ENCODE measurements around the gene SPRR2F. TPM values are rescaled to one million over a fixed set of nuclear protein-coding genes. Genes with fewer than 3 reads are reported as not detected.

SPRR2F gene
- total RNA-seq: not detected in 2 replicates

- DNase-seq (ENCODE audit: low read depth): no peak
- H3K4me3 ChIP-seq (ENCODE audit: low read depth, low read length): no peak within 1 kb of the TSS
- TF ChIP-seq CTCF (IDR thresholded peaks at IDR 0.05; ENCODE audit: insufficient read depth, low read depth, low read length): no peak
Measured at GRCh38 chr1:153113416-153113815, at the start of gene SPRR2F. TSS of gene SPRR2F (minus strand) at chr1:153113516. CDS start at chr1:153112733, 783 bp downstream.

GRCh38 chr1:153155541-153155940 lies 42.2 kb upstream of the SPRR2F start:
- DNase-seq (ENCODE audit: low read depth): no peak
- TF ChIP-seq CTCF (IDR thresholded peaks at IDR 0.05; ENCODE audit: insufficient read depth, low read depth, low read length): no peak
- no peak overlapping the region for H3K4me3 ChIP-seq (ENCODE audit: low read depth, low read length)

- no peak overlapping the region for H3K4me3 ChIP-seq (ENCODE audit: low read depth, low read length)
- no peak for TF ChIP-seq CTCF (IDR thresholded peaks at IDR 0.05; ENCODE audit: insufficient read depth, low read depth, low read length)
- DNase-seq (ENCODE audit: low read depth): no peak
Measured at GRCh38 chr1:153152481-153152880, 39.2 kb upstream of the SPRR2F start.

GRCh38 chr1:153150846-153151245 lies 37.5 kb upstream of the SPRR2F start, which contains the start of gene SPRR2G:
TSS of gene SPRR2G (minus strand) at chr1:153150890. CDS start at chr1:153150110, 780 bp downstream.
- DNase-seq (ENCODE audit: low read depth): no peak
- no peak within 1 kb of the TSS for H3K4me3 ChIP-seq (ENCODE audit: low read depth, low read length)
- TF ChIP-seq CTCF (IDR thresholded peaks at IDR 0.05; ENCODE audit: insufficient read depth, low read depth, low read length): no peak

GRCh38 chr1:153141377-153141776 lies 28.1 kb upstream of the SPRR2F start:
- DNase-seq (ENCODE audit: low read depth): no peak
- TF ChIP-seq CTCF (IDR thresholded peaks at IDR 0.05; ENCODE audit: insufficient read depth, low read depth, low read length): no peak
- no peak overlapping the region for H3K4me3 ChIP-seq (ENCODE audit: low read depth, low read length)

- H3K4me3 ChIP-seq (ENCODE audit: low read depth, low read length): no peak overlapping the region
- TF ChIP-seq CTCF (IDR thresholded peaks at IDR 0.05; ENCODE audit: insufficient read depth, low read depth, low read length): no peak
Measured at GRCh38 chr1:153140484-153140883, 27.2 kb upstream of the SPRR2F start.

GRCh38 chr1:153133743-153134142 lies 20.4 kb upstream of the SPRR2F start:
- H3K4me3 ChIP-seq (ENCODE audit: low read depth, low read length): no peak overlapping the region
- DNase-seq (ENCODE audit: low read depth): no peak
- TF ChIP-seq CTCF (IDR thresholded peaks at IDR 0.05; ENCODE audit: insufficient read depth, low read depth, low read length): no peak

More at GRCh38 chr1:153140484-153140883, 27.2 kb upstream of the SPRR2F start:
- no peak for DNase-seq (ENCODE audit: low read depth)

All from fibroblast of villous mesenchyme (primary cell).